ENCODE results near the gene LPCAT4. TPM values are rescaled to one million over a fixed set of nuclear protein-coding genes. Genes with fewer than 3 reads are reported as not detected.

LPCAT4 gene
- total and polyA plus RNA-seq, 9 of the 15 experiments (the other 6 are each of a cell fraction or from before 2014, with no cell fraction given): 7.3 to 34.3 (median 14.4) TPM

DNA sequence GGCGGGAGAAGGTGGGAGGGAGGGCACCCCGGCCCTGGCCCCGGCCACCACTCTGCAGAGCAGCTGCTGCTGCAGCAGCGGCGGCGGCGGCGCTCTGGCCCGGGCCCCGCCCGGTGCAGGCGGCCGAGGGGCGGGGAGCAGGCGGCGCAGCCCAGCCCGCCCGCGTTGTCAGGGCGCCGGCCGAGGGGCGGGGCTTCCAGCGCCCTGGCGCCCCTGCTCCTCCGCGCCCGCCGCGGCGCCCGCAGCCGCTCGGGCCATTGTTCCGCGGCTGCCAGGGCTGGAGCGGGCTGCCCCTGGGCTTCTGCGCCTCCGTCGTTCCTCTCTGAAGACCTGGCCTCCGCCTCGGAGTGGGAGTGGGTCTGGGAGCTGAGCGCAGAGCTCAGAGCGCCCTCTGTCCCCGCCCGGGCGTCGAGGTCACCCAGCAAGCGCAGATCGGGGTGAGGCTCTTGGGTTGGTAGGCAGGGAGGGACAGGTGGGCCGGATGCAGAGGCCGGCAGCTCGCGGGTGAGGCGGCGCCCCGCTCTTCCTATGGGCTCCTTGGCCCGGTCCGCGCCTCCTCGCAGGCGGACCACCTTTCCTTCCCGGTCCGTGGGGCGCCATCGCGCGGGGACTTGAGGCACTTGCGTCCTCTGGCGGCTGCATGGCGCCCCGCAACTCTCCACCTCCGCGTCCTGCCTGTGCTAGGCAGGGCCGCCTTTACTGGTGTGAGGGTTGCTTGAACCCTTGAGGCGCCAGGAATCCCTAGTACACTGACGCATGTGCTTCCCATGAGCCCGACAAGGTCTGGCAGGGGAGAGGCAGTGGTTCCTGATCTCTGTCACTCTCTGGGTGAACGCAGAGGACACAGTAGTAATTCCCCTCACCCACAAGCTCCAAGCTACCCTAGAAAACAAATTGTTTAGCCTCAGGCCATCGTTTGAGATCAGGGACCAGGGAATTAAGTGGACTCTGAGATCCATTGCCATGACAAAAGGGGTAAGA is at the start of gene LPCAT4 (continued):
- no peak; the same call in 1 of the 2 replicates for TF ChIP-seq HCFC1 (IDR thresholded peaks at IDR 0.05; ENCODE audit: low read depth, low read length)
- no peak for TF ChIP-seq GTF2A2 (tag; IDR thresholded peaks at IDR 0.05)
- peak; percentile 93 for TF ChIP-seq CTBP1 (IDR thresholded peaks at IDR 0.05; ENCODE audit: borderline replicate concordance)
- no peak for TF ChIP-seq AFF1 (IDR thresholded peaks at IDR 0.05; ENCODE audit: low read depth in 1 of 2, partially characterized antibody in 2 of 2)
- 0 out of 2 replicates have a peak, but pooled peaks have one; percentile 56 for TF ChIP-seq ERF (CRISPR knock-in tag; IDR thresholded peaks at IDR 0.05)
- TF ChIP-seq, protein P1, sequence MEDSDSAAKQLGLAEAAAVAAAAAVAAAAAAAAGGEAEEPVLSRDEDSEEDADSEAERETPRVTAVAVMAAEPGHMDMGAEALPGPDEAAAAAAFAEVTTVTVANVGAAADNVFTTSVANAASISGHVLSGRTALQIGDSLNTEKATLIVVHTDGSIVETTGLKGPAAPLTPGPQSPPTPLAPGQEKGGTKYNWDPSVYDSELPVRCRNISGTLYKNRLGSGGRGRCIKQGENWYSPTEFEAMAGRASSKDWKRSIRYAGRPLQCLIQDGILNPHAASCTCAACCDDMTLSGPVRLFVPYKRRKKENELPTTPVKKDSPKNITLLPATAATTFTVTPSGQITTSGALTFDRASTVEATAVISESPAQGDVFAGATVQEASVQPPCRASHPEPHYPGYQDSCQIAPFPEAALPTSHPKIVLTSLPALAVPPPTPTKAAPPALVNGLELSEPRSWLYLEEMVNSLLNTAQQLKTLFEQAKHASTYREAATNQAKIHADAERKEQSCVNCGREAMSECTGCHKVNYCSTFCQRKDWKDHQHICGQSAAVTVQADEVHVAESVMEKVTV (CRISPR knock-in tag; IDR thresholded peaks at IDR 0.05): peak; percentile 54
- TF ChIP-seq SMC3 (conservative IDR thresholded peaks at IDR 0.05; ENCODE audit: insufficient read depth, low read depth, low read length): peak; percentile 89
- TF ChIP-seq RAD21 (CRISPR knock-in tag; conservative IDR thresholded peaks at IDR 0.05 in 1 of 2, IDR thresholded peaks at IDR 0.05 in 1 of 2): peak; percentile 85 to 89
- TF ChIP-seq, protein P2, sequence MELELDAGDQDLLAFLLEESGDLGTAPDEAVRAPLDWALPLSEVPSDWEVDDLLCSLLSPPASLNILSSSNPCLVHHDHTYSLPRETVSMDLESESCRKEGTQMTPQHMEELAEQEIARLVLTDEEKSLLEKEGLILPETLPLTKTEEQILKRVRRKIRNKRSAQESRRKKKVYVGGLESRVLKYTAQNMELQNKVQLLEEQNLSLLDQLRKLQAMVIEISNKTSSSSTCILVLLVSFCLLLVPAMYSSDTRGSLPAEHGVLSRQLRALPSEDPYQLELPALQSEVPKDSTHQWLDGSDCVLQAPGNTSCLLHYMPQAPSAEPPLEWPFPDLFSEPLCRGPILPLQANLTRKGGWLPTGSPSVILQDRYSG (tag; conservative IDR thresholded peaks at IDR 0.05; ENCODE audit: low read depth): no peak
- TF ChIP-seq ZNF134 (CRISPR knock-in tag; conservative IDR thresholded peaks at IDR 0.05): no peak
- TF ChIP-seq CREB3L1 (IDR thresholded peaks at IDR 0.05; ENCODE audit: borderline replicate concordance, low read depth): no peak; the same call in 1 of the 2 replicates
- no peak for TF ChIP-seq KDM1A (IDR thresholded peaks at IDR 0.05)
- no peak for TF ChIP-seq MBD1 (CRISPR knock-in tag; IDR thresholded peaks at IDR 0.05)
- peak; percentile 76 for TF ChIP-seq CCNT2 (IDR thresholded peaks at IDR 0.05; ENCODE audit: borderline replicate concordance, extremely low read depth, insufficient read length, low read depth, low read length)

Data from K562 (cell line).